Panc1 (cell line): ENCODE data around the gene ZNF319. TPM values are rescaled to one million over a fixed set of nuclear protein-coding genes. Genes with fewer than 3 reads are reported as not detected.

Source experiments
- ATAC-seq: fragments of 200-7000 bp; cut with Tn5 transposase; 2 replicates; pipeline ENCODE4 v1.9.1; 2020; ENCODE audit warnings: mild to moderate bottlenecking, moderate library complexity
- BruUV-seq: library from RNA; stranded (reverse); fragments of 400-500 nt; replicated peaks from 2 replicates; lab custom pipeline; 2021; lab: Mats Ljungman, UMichigan
- CTCF ChIA-PET: fragments of 300-600 bp; sonication (Branson Sonifier 250); formaldehyde crosslinking; loops from one replicate; lab custom pipeline; 2022; ENCODE audit warnings: antibody characterized with exemption; lab: Charles Lee
- POLR2A ChIA-PET: fragments of 300-600 bp; sonication (Branson Sonifier 250); formaldehyde crosslinking; loops from one replicate; lab custom pipeline; 2022; ENCODE audit warnings: antibody characterized with exemption; lab: Charles Lee
- DNase-seq: peaks from one replicate; pipeline ENCODE4 v3.0.0-alpha.2; 2010; ENCODE audit warnings: low read depth, low spot score
- H3K27ac ChIP-seq: 2 replicates; pipeline ENCODE4 v1.5.1; 2011; ENCODE audit warnings: mild to moderate bottlenecking, low read length, inconsistent platforms
- H3K27me3 ChIP-seq: fragments of 200-500 bp; sonication (Bioruptor generic); 2 replicates; pipeline ENCODE4 v1.6.0; 2014; ENCODE audit warnings: low read length, inconsistent platforms; ENCODE audit not compliant: control insufficient read depth, insufficient read depth
- H3K36me3 ChIP-seq: fragments of 200-500 bp; sonication (Bioruptor generic); 2 replicates; pipeline ENCODE4 v1.5.1; 2014; ENCODE audit warnings: inconsistent platforms, mild to moderate bottlenecking, low read length, moderate library complexity; ENCODE audit not compliant: control insufficient read depth, insufficient read depth
- H3K4me1 ChIP-seq: 2 replicates; pipeline ENCODE4 v1.5.1; 2011; ENCODE audit warnings: inconsistent platforms, mild to moderate bottlenecking, low read length, moderate library complexity; ENCODE audit not compliant: control insufficient read depth, insufficient read depth
- H3K4me3 ChIP-seq, 2 experiments: 2 replicates each; pipeline ENCODE4 v1.5.1; 2011 to 2012; ENCODE audit warnings: low read depth in 2 of 2, low read length in 2 of 2, mild to moderate bottlenecking in 2 of 2, inconsistent platforms in 1 of 2, moderate library complexity in 1 of 2
- H3K9me3 ChIP-seq: fragments of 200-500 bp; sonication (Bioruptor generic); 2 replicates; pipeline ENCODE4 v1.5.1; 2014; ENCODE audit warnings: low read depth, mild to moderate bottlenecking, inconsistent platforms, low read length, moderate library complexity; ENCODE audit not compliant: control insufficient read depth, insufficient read depth
- POLR2AphosphoS5 ChIP-seq: IDR thresholded peaks from 2 replicates; pipeline ENCODE4 v1.6.1; 2012; ENCODE audit warnings: mild to moderate bottlenecking, low read depth, low read length, moderate library complexity
- SIN3A ChIP-seq: IDR thresholded peaks from 2 replicates; pipeline ENCODE4 v1.6.1; 2012; ENCODE audit warnings: low read depth, mild to moderate bottlenecking, low read length, moderate library complexity, borderline replicate concordance; ENCODE audit not compliant: insufficient read depth
- TCF7L2 ChIP-seq: IDR thresholded peaks from 2 replicates; pipeline ENCODE4 v1.6.1; 2011; ENCODE audit warnings: mild to moderate bottlenecking, low read depth, low read length, inconsistent platforms
- in situ Hi-C: cut with HindIII; loops from 2 replicates; pipeline ENCODE4 v1.10.0; 2016; ENCODE audit warnings: low sequenced_read_pairs, low pct_unique_long_range_greater_than_20kb
- intact Hi-C: fragments of 100-400 bp; cut with micrococcal nuclease; formaldehyde crosslinking; loops from one replicate; pipeline ENCODE4 v1.10.0; 2022; ENCODE audit not compliant: unreplicated experiment
- total RNA-seq: library from RNA; stranded (reverse); gene quantifications from one replicate; pipeline ENCODE4 v1.2.1, GENCODE V29; 2021; ENCODE audit not compliant: unreplicated experiment
- TF ChIP-seq, protein P1 (sequence below): fragments of 450-650 bp; IDR thresholded peaks from 2 replicates; pipeline ENCODE4 v1.5.1; 2017; ENCODE audit warnings: mild to moderate bottlenecking
- TF ChIP-seq, protein P2 (sequence below), 2 experiments: IDR thresholded peaks; 2 replicates each; pipeline ENCODE4 v1.6.1; 2011 to 2012; ENCODE audit warnings: low read depth in 2 of 2, control low read depth in 1 of 2, low read length in 1 of 2, mild to moderate bottlenecking in 1 of 2, moderate library complexity in 1 of 2; ENCODE audit not compliant: insufficient read depth in 1 of 2

Gene ZNF319
- total RNA-seq, 1 experiment from 2014 or later, result 6.5 TPM

DNA sequence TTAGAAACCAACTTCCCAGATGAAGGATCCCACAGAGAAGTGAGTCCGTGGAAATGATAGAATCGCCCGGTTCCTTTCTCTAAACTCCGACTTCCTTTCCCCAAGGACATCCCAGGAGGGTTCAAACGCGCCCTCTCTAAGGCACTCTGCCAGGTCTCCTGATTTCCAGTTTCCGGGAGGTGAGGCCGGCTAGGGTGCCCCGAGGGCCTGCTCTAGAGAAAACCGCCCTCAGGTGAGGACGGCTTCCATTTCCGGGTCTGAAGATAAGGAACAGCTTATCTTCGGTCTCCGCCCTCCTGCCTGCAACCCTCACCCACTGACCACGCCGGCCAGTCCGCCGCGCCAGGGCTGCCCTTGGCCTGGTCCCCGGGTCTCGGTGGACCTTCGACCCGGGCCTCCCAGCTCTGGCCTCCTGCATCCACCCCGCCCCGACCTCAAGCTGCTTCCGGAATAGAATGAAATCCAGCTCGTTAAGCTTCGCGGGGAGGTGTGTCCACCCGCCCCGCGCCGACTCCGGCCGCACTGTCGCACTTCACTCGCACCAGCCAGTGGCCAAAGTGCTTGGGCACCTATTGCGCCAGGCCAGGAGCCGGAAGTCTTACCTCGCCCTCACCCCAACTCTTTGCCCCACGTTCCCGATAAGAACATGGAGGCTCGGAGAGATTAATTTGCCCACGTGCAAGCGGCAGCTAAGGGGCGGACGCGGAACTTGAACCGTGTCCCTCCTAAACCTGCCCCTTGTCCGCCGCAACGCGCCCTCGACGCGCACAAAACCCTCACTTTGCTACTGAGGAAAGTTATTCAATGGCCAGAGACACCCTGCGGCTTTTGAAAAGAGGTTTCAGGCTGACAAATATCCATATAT, 24.2 kb upstream of the ZNF319 start:
- CTCF ChIA-PET, result interaction anchor here (0.6 kb wide), 1 partner anchor 9 kb away, joined by 9 read pairs; no protein-coding TSS in a partner anchor
- no peaks in the 10 kb centered on the region for H3K9me3 ChIP-seq
- BruUV-seq, result no TSS peak
- intact Hi-C loops, result no loop called here
- POLR2A ChIA-PET, result interaction anchor here (0.7 to 1.2 kb wide), 2 partner anchors 105 to 134 kb away, joined by 8 to 14 read pairs; no protein-coding TSS in a partner anchor
- H3K4me1 ChIP-seq, result peaks cover 10% of the 10 kb centered on the region; the same call in 1 of the 2 replicates
- ATAC-seq (no peak), DNase-seq (no peak)
- H3K27me3 ChIP-seq, result no peaks in the 10 kb centered on the region
- H3K4me3 ChIP-seq, result peak overlapping the region; percentile 53 to 62
- no peaks in the 10 kb centered on the region; the same call in 1 of the 2 replicates for H3K36me3 ChIP-seq
- no peak for TF ChIP-seq POLR2AphosphoS5
- TF ChIP-seq, protein P1, sequence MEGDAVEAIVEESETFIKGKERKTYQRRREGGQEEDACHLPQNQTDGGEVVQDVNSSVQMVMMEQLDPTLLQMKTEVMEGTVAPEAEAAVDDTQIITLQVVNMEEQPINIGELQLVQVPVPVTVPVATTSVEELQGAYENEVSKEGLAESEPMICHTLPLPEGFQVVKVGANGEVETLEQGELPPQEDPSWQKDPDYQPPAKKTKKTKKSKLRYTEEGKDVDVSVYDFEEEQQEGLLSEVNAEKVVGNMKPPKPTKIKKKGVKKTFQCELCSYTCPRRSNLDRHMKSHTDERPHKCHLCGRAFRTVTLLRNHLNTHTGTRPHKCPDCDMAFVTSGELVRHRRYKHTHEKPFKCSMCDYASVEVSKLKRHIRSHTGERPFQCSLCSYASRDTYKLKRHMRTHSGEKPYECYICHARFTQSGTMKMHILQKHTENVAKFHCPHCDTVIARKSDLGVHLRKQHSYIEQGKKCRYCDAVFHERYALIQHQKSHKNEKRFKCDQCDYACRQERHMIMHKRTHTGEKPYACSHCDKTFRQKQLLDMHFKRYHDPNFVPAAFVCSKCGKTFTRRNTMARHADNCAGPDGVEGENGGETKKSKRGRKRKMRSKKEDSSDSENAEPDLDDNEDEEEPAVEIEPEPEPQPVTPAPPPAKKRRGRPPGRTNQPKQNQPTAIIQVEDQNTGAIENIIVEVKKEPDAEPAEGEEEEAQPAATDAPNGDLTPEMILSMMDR, result no peak
- TF ChIP-seq, protein P2, sequence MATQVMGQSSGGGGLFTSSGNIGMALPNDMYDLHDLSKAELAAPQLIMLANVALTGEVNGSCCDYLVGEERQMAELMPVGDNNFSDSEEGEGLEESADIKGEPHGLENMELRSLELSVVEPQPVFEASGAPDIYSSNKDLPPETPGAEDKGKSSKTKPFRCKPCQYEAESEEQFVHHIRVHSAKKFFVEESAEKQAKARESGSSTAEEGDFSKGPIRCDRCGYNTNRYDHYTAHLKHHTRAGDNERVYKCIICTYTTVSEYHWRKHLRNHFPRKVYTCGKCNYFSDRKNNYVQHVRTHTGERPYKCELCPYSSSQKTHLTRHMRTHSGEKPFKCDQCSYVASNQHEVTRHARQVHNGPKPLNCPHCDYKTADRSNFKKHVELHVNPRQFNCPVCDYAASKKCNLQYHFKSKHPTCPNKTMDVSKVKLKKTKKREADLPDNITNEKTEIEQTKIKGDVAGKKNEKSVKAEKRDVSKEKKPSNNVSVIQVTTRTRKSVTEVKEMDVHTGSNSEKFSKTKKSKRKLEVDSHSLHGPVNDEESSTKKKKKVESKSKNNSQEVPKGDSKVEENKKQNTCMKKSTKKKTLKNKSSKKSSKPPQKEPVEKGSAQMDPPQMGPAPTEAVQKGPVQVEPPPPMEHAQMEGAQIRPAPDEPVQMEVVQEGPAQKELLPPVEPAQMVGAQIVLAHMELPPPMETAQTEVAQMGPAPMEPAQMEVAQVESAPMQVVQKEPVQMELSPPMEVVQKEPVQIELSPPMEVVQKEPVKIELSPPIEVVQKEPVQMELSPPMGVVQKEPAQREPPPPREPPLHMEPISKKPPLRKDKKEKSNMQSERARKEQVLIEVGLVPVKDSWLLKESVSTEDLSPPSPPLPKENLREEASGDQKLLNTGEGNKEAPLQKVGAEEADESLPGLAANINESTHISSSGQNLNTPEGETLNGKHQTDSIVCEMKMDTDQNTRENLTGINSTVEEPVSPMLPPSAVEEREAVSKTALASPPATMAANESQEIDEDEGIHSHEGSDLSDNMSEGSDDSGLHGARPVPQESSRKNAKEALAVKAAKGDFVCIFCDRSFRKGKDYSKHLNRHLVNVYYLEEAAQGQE (IDR thresholded peaks at IDR 0.05; ENCODE audit: insufficient read depth in 1 of 2, low read depth in 2 of 2, low read length in 1 of 2), result no peak
- no peak for TF ChIP-seq SIN3A
- TF ChIP-seq TCF7L2, result no peak
- in situ Hi-C loops, result loop anchor here (25.0 kb wide), 1 partner anchor 88 kb away; no protein-coding TSS in a partner anchor
- peak overlapping the region; percentile 48; the same call in 1 of the 2 replicates for H3K27ac ChIP-seq

DNA sequence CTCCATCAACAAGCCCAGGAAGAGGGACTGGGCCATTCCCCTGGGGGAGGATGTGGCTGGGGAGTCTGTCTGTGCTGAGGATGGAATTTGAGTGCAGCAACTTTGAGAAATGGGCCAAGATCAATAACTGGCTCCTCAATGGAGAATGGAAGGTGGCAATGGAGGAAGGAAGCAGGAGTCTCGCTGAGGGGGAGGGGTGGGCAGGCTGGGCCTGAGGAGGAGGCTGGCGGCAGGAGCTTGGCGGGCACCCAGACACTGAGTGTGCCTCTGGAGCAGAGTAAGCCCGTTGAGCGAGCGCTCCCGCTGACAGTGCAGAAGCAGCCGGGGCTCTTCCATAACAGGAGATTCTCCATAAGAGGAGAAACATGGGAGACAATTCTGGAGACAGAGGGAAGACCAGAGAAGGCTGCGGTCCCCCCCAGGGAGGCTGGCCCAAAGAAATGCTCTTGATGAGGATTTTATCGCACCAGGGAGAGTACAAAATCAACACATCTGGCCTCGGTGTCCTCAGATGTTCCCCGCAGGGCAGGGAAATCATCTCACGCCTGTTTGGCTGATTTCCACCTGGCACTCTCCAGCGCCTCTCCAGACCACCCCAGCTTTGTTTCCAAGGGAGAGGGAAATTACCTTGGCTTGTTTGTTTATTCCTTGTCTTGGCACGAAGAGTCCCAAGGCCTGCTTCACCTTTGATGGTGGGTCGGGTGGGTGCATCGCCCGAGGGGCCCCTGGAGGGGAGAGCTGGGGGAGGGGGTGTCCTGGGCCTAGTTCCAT, 22.3 kb upstream of the ZNF319 start:
- Histone ChIP-seq H3K4me1 (peaks cover 10% of the 10 kb centered on the region; the same call in 1 of the 2 replicates), H3K27ac (no peak overlapping the region), H3K27me3 (no peaks in the 10 kb centered on the region), H3K4me3 (no peak overlapping the region), H3K36me3 (no peaks in the 10 kb centered on the region; the same call in 1 of the 2 replicates), H3K9me3 (no peaks in the 10 kb centered on the region)
- in situ Hi-C loops, result loop anchor here (25.0 kb wide), 1 partner anchor 90 kb away; no protein-coding TSS in a partner anchor
- POLR2A ChIA-PET, result no interaction called here
- ATAC-seq (no peak), DNase-seq (no peak)
- BruUV-seq, result no TSS peak
- CTCF ChIA-PET, result no interaction called here
- intact Hi-C loops, result no loop called here
- no peak for TF ChIP-seq SIN3A
- TF ChIP-seq, protein P1, result no peak
- TF ChIP-seq, protein P2 (IDR thresholded peaks at IDR 0.05; ENCODE audit: insufficient read depth in 1 of 2, low read depth in 2 of 2, low read length in 1 of 2), result no peak
- TF ChIP-seq POLR2AphosphoS5, result no peak
- no peak for TF ChIP-seq TCF7L2
